H9 (cell line): ENCODE data around the gene FBN1. TPM values are rescaled to one million over a fixed set of nuclear protein-coding genes. Genes with fewer than 3 reads are reported as not detected.
A peak's percentile ranks its signal among the peaks of the same experiment; 100 is the strongest.

Experiments used
- DNase-seq: peaks from one replicate; pipeline ENCODE4 v3.0.0-alpha.2; 2017
- H2AFZ ChIP-seq: one replicate; pipeline ENCODE4 v1.6.1; 2013; ENCODE audit warnings: mild to moderate bottlenecking, low read length, control low read depth, moderate library complexity
- H2AK5ac ChIP-seq: 2 replicates; pipeline ENCODE4 v1.6.1; 2013; ENCODE audit warnings: low read length, control low read depth, mixed read lengths; ENCODE audit not compliant: insufficient read length
- H2BK120ac ChIP-seq: one replicate; pipeline ENCODE4 v1.6.1; 2013; ENCODE audit warnings: low read depth, mild to moderate bottlenecking, low read length, control low read depth, inconsistent platforms; ENCODE audit not compliant: poor library complexity, severe bottlenecking
- H2BK12ac ChIP-seq: 2 replicates; pipeline ENCODE4 v1.6.1; 2013; ENCODE audit warnings: low read length, control low read depth, mixed read lengths, low read depth; ENCODE audit not compliant: insufficient read length
- H2BK15ac ChIP-seq: 2 replicates; pipeline ENCODE4 v1.6.1; 2013; ENCODE audit warnings: low read depth, low read length, control low read depth
- H2BK20ac ChIP-seq: one replicate; pipeline ENCODE4 v1.6.1; 2013; ENCODE audit warnings: low read depth, mild to moderate bottlenecking, low read length, control low read depth, inconsistent platforms; ENCODE audit not compliant: poor library complexity, severe bottlenecking
- H2BK5ac ChIP-seq: 2 replicates; pipeline ENCODE4 v1.6.1; 2013; ENCODE audit warnings: low read length, control low read depth, mixed read lengths; ENCODE audit not compliant: insufficient read length
- H3K14ac ChIP-seq: 2 replicates; pipeline ENCODE4 v1.6.1; 2013; ENCODE audit warnings: low read length, control low read depth; ENCODE audit not compliant: insufficient read depth
- H3K18ac ChIP-seq: 2 replicates; pipeline ENCODE4 v1.6.1; 2013; ENCODE audit warnings: low read depth, mild to moderate bottlenecking, mixed read lengths, low read length, control low read depth; ENCODE audit not compliant: insufficient read length
- H3K23ac ChIP-seq: 2 replicates; pipeline ENCODE4 v1.6.1; 2013; ENCODE audit warnings: low read length, control low read depth, mixed read lengths, low read depth; ENCODE audit not compliant: insufficient read length
- H3K23me2 ChIP-seq: 2 replicates; pipeline ENCODE4 v1.6.1; 2013; ENCODE audit warnings: low read depth, mild to moderate bottlenecking, mixed read lengths, low read length, control low read depth; ENCODE audit not compliant: insufficient read length, poor library complexity, severe bottlenecking
- H3K27ac ChIP-seq: 2 replicates; pipeline ENCODE4 v1.5.1; 2013; ENCODE audit warnings: low read length, control low read depth, mixed read lengths, low read depth; ENCODE audit not compliant: insufficient read length
- H3K27me3 ChIP-seq: 2 replicates; pipeline ENCODE4 v1.6.1; 2013; ENCODE audit warnings: low read length, control low read depth, inconsistent platforms; ENCODE audit not compliant: insufficient read depth
- H3K4ac ChIP-seq: 2 replicates; pipeline ENCODE4 v1.6.1; 2013; ENCODE audit warnings: low read depth, mild to moderate bottlenecking, control low read depth, inconsistent platforms, low read length, moderate library complexity
- H3K4me1 ChIP-seq: 2 replicates; pipeline ENCODE4 v1.6.1; 2013; ENCODE audit warnings: low read length, control low read depth, inconsistent platforms; ENCODE audit not compliant: insufficient read depth
- H3K4me2 ChIP-seq: 2 replicates; pipeline ENCODE4 v1.6.1; 2013; ENCODE audit warnings: low read length, control low read depth, mixed read lengths; ENCODE audit not compliant: insufficient read length, insufficient read depth
- H3K56ac ChIP-seq: 2 replicates; pipeline ENCODE4 v1.6.1; 2013; ENCODE audit warnings: low read depth, mild to moderate bottlenecking, mixed read lengths, low read length, control low read depth; ENCODE audit not compliant: insufficient read length
- H3K79me1 ChIP-seq: 2 replicates; pipeline ENCODE4 v1.6.1; 2013; ENCODE audit warnings: low read depth, mild to moderate bottlenecking, moderate library complexity, low read length, control low read depth, inconsistent platforms; ENCODE audit not compliant: insufficient read depth, poor library complexity, severe bottlenecking
- H3K79me2 ChIP-seq: 2 replicates; pipeline ENCODE4 v1.6.1; 2013; ENCODE audit warnings: low read length, control low read depth, inconsistent platforms; ENCODE audit not compliant: insufficient read depth
- H3K9ac ChIP-seq: 2 replicates; pipeline ENCODE4 v1.6.1; 2013; ENCODE audit warnings: low read length, control low read depth, mixed read lengths; ENCODE audit not compliant: insufficient read length; ENCODE audit errors: extremely low read depth
- H3K9me3 ChIP-seq: one replicate; pipeline ENCODE4 v1.6.1; 2013; ENCODE audit warnings: low read depth, low read length, inconsistent platforms; ENCODE audit not compliant: control insufficient read depth
- H3T11ph ChIP-seq: one replicate; pipeline ENCODE4 v1.6.1; 2013; ENCODE audit warnings: mild to moderate bottlenecking, low read length, control low read depth, inconsistent platforms
- H4K20me1 ChIP-seq: one replicate; pipeline ENCODE4 v1.6.1; 2013; ENCODE audit not compliant: control insufficient read depth, insufficient read length, insufficient read depth
- H4K5ac ChIP-seq: 2 replicates; pipeline ENCODE4 v1.6.1; 2013; ENCODE audit warnings: low read depth, mild to moderate bottlenecking, mixed read lengths, low read length, control low read depth; ENCODE audit not compliant: insufficient read length
- H4K8ac ChIP-seq: replicated peaks from 2 replicates; pipeline ENCODE4 v1.6.1; 2013; ENCODE audit warnings: low read length, control low read depth, mixed read lengths, low read depth; ENCODE audit not compliant: insufficient read length
- H4K91ac ChIP-seq: 2 replicates; pipeline ENCODE4 v1.6.1; 2013; ENCODE audit warnings: low read depth, mild to moderate bottlenecking, moderate library complexity, mixed read lengths, low read length, control low read depth; ENCODE audit not compliant: insufficient read length
- H3K27ac Mint-ChIP-seq, 3 experiments: 2 replicates in 2 of 3; 3 replicates in 1 of 3; pipeline ENCODE4 v1.8.0; 2020 to 2021; ENCODE audit warnings: mixed read lengths in 3 of 3, mild to moderate bottlenecking in 1 of 3, moderate library complexity in 1 of 3
- H3K27me3 Mint-ChIP-seq: 2 replicates; pipeline ENCODE4 v1.8.0; 2021; ENCODE audit warnings: low read depth, mild to moderate bottlenecking, moderate library complexity, mixed read lengths
- H3K36me3 Mint-ChIP-seq, 3 experiments: 2 replicates in 2 of 3; 3 replicates in 1 of 3; pipeline ENCODE4 v1.8.0; 2020 to 2021; ENCODE audit warnings: low read depth in 3 of 3, mixed read lengths in 3 of 3; ENCODE audit not compliant: insufficient read depth in 1 of 3
- H3K4me1 Mint-ChIP-seq, 2 experiments: 2 replicates each; pipeline ENCODE4 v1.8.0; 2020; ENCODE audit warnings: mixed read lengths in 2 of 2
- H3K4me3 Mint-ChIP-seq, 2 experiments: 2 replicates in 1 of 2; 3 replicates in 1 of 2; pipeline ENCODE4 v1.8.0; 2020 to 2021; ENCODE audit warnings: mild to moderate bottlenecking in 2 of 2, mixed read lengths in 2 of 2, moderate library complexity in 1 of 2
- H3K9me3 Mint-ChIP-seq, 2 experiments: 2 replicates in 1 of 2; 3 replicates in 1 of 2; pipeline ENCODE4 v1.8.0; 2020; ENCODE audit warnings: mild to moderate bottlenecking in 2 of 2, mixed read lengths in 2 of 2, moderate library complexity in 1 of 2
- CTCF ChIP-seq: fragments of 200-600 bp; sonication (generic); conservative IDR thresholded peaks from 3 replicates; pipeline ENCODE4 v1.8.0; 2021; ENCODE audit warnings: antibody characterized with exemption, mild to moderate bottlenecking
- WGBS: extraction: QIAGEN DNeasy Blood & Tissue Kit; methylation state at CpG from one replicate; pipeline ENCODE4 v1.1.7; 2013; ENCODE audit warnings: missing lambda C conversion rate, low lambda C conversion rate, mixed read lengths; ENCODE audit not compliant: insufficient read length; ENCODE audit errors: extremely low coverage; 5-methylcytosine and 5-hydroxymethylcytosine counted together
- total RNA-seq: library from RNA; stranded (reverse); gene quantifications from 2 replicates; pipeline ENCODE4 v1.2.1, GENCODE V29; 2021

The FBN1 gene
- total RNA-seq, 1 experiment from 2014 or later, result 3.6 TPM

DNA sequence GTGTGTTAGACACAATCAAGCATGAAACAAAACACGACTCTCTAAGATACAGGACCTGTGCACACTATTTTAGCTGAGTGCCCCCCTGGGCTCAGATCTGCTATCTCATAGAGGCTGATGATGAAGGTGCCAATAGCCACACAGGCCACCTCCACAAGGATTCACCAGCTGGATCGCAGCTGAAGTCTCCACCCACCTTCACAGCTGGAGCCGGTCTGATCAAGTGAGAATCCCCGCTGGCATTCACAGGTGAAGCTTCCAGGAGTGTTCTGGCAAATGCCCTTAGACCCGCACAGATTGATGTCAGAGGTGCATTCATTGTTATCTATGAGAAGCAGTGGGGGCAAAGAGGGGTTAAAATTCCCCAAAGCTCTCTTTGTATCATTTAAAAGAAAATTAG, 224.1 kb downstream of the FBN1 start:
- H2BK120ac ChIP-seq, result no peak overlapping the region
- no peaks in the 10 kb centered on the region for H3K23me2 ChIP-seq
- no peak overlapping the region for H4K5ac ChIP-seq
- H3K27me3 Mint-ChIP-seq, result no peaks in the 10 kb centered on the region
- no peak for TF ChIP-seq CTCF
- H2BK20ac ChIP-seq, result no peak overlapping the region
- no peaks in the 10 kb centered on the region for H3K9me3 Mint-ChIP-seq
- H2AK5ac ChIP-seq, result no peak overlapping the region
- no peak for DNase-seq
- H3K56ac ChIP-seq, result no peak overlapping the region
- no peaks in the 10 kb centered on the region for H3K79me1 ChIP-seq
- H3K4me1 Mint-ChIP-seq, result peaks cover 10 to 11% of the 10 kb centered on the region in 2 experiments
- peak overlapping the region in 2 of 3 experiments; percentile 42 to 76; a peak in 2 of 7 replicates for H3K27ac Mint-ChIP-seq
- H2BK12ac ChIP-seq, result no peak overlapping the region
- H3K79me2 ChIP-seq, result no peaks in the 10 kb centered on the region
- H4K91ac ChIP-seq, result no peak overlapping the region
- H4K8ac ChIP-seq, result no peak overlapping the region
- no CpG with 5 or more reads among the region's 5 CpGs for WGBS
- H2AFZ ChIP-seq, result no peak overlapping the region
- H3K36me3 Mint-ChIP-seq, result no peaks in the 10 kb centered on the region; a peak in 1 of 7 replicates
- H3T11ph ChIP-seq, result no peak overlapping the region
- no peak overlapping the region for H2BK5ac ChIP-seq
- no peak overlapping the region for H3K14ac ChIP-seq
- no peak overlapping the region for H3K18ac ChIP-seq
- peaks cover 3% of the 10 kb centered on the region; the same call in 1 of the 2 replicates for H3K4me1 ChIP-seq
- no peaks in the 10 kb centered on the region for H3K9me3 ChIP-seq
- no peak overlapping the region for H3K4me3 Mint-ChIP-seq
- no peak overlapping the region for H3K4ac ChIP-seq
- no peaks in the 10 kb centered on the region for H3K27me3 ChIP-seq
- H4K20me1 ChIP-seq, result no peaks in the 10 kb centered on the region
- no peak overlapping the region for H3K23ac ChIP-seq
- H3K9ac ChIP-seq, result no peak overlapping the region
- no peak overlapping the region for H3K4me2 ChIP-seq
- no peak overlapping the region for H3K27ac ChIP-seq
- H2BK15ac ChIP-seq, result no peak overlapping the region
